ENCODE measurements around the gene CAPN11.
A peak's percentile ranks its signal among the peaks of the same experiment; 100 is the strongest.

Gene CAPN11

GRCh38 chr6:44115866-44116265 is 42.8 kb upstream of the CAPN11 start:
- in situ Hi-C loops (cut with HindIII; ENCODE audit: low sequenced_read_pairs) = no loop called here
- TF ChIP-seq CTCF (IDR thresholded peaks at IDR 0.05; ENCODE audit: low read depth, low read length) = no peak
- H3K4me3 ChIP-seq (ENCODE audit: low read depth, low read length) = no peak overlapping the region
- peak; percentile 67 for DNase-seq (ENCODE audit: low read depth, low spot score)

- H3K4me3 ChIP-seq (ENCODE audit: low read depth, low read length) = no peak overlapping the region
- DNase-seq (ENCODE audit: low read depth, low spot score) = peak; percentile 87
- TF ChIP-seq CTCF (IDR thresholded peaks at IDR 0.05; ENCODE audit: low read depth, low read length) = no peak
- in situ Hi-C loops (cut with HindIII; ENCODE audit: low sequenced_read_pairs) = no loop called here
These were observed 41.8 kb upstream of the CAPN11 start for GRCh38 chr6:44116641-44117382.

- no peak for TF ChIP-seq CTCF (IDR thresholded peaks at IDR 0.05; ENCODE audit: low read depth, low read length)
- DNase-seq (ENCODE audit: low read depth, low spot score) = peak; percentile 9
- H3K4me3 ChIP-seq (ENCODE audit: low read depth, low read length) = no peak overlapping the region
- in situ Hi-C loops (cut with HindIII; ENCODE audit: low sequenced_read_pairs) = no loop called here
These were observed 41.1 kb upstream of the CAPN11 start for GRCh38 chr6:44117397-44118128.

GRCh38 chr6:44119704-44120262 is 38.8 kb upstream of the CAPN11 start:
- TF ChIP-seq CTCF (IDR thresholded peaks at IDR 0.05; ENCODE audit: low read depth, low read length) = no peak
- in situ Hi-C loops (cut with HindIII; ENCODE audit: low sequenced_read_pairs) = no loop called here
- no peak for DNase-seq (ENCODE audit: low read depth, low spot score)
- H3K4me3 ChIP-seq (ENCODE audit: low read depth, low read length) = no peak overlapping the region

- in situ Hi-C loops (cut with HindIII; ENCODE audit: low sequenced_read_pairs) = no loop called here
- DNase-seq (ENCODE audit: low read depth, low spot score) = no peak
- TF ChIP-seq CTCF (IDR thresholded peaks at IDR 0.05; ENCODE audit: low read depth, low read length) = no peak
- no peak overlapping the region for H3K4me3 ChIP-seq (ENCODE audit: low read depth, low read length)
These were observed 37.8 kb upstream of the CAPN11 start for GRCh38 chr6:44120692-44121443.

- no peak overlapping the region for H3K4me3 ChIP-seq (ENCODE audit: low read depth, low read length)
- in situ Hi-C loops (cut with HindIII; ENCODE audit: low sequenced_read_pairs) = no loop called here
- no peak for TF ChIP-seq CTCF (IDR thresholded peaks at IDR 0.05; ENCODE audit: low read depth, low read length)
- peak; percentile 38 for DNase-seq (ENCODE audit: low read depth, low spot score)
These were observed 35.8 kb upstream of the CAPN11 start for GRCh38 chr6:44122801-44123200.

All from astrocyte of the spinal cord (primary cell).